Activated CD4-positive, CD25-positive, alpha-beta regulatory T cell treated with anti-CD3 and anti-CD28 coated beads, Interleukin-2, amount 50 U/mL, for 24 hours (primary cell): ENCODE data around the gene RNF182.
"Not testable (repeated sequence)": the region's sequence is repeated elsewhere in the genome, so short reads cannot be mapped to it uniquely, and the experiment has no call there.

Source experiments
- ATAC-seq, 2 donors: fragments of 150-1000 bp; cut with Tn5 transposase; one replicate each; pipeline ENCODE4 v1.10.0; 2021; ENCODE audit warnings: mild to moderate bottlenecking in 1 of 2, moderate library complexity in 1 of 2

Gene RNF182

GRCh38 chr6:13972602-13973001 is 47.9 kb downstream of the RNF182 start:
- ATAC-seq, result not testable (repeated sequence)

GRCh38 chr6:13973422-13973821 is 48.7 kb downstream of the RNF182 start:
- not testable (repeated sequence) for ATAC-seq

GRCh38 chr6:13978102-13978640 is 53.4 kb downstream of the RNF182 start:
- no peak for ATAC-seq

- ATAC-seq, result no peak
These were observed 54.0 kb downstream of the RNF182 start for GRCh38 chr6:13978787-13979186.

GRCh38 chr6:13979284-13980171 is 54.8 kb downstream of the RNF182 start:
- no peak for ATAC-seq

- ATAC-seq, result no peak
These were observed 55.8 kb downstream of the RNF182 start for GRCh38 chr6:13980534-13980933.

GRCh38 chr6:13985663-13986325 is 61.0 kb downstream of the RNF182 start:
- no peak for ATAC-seq

- ATAC-seq, result no peak
These were observed 62.1 kb downstream of the RNF182 start for GRCh38 chr6:13986700-13987399.

- ATAC-seq, result no peak
These were observed 62.7 kb downstream of the RNF182 start for GRCh38 chr6:13987400-13987865.

GRCh38 chr6:13988049-13988738 is 63.4 kb downstream of the RNF182 start:
- ATAC-seq, result no peak

GRCh38 chr6:13988908-13989307 is 64.2 kb downstream of the RNF182 start:
- no peak for ATAC-seq

- ATAC-seq, result no peak
These were observed 64.9 kb downstream of the RNF182 start for GRCh38 chr6:13989496-13990144.

GRCh38 chr6:13990796-13991195 is 66.0 kb downstream of the RNF182 start:
- ATAC-seq, result no peak

GRCh38 chr6:13991393-13991792 is 66.6 kb downstream of the RNF182 start:
- no peak for ATAC-seq

- no peak for ATAC-seq
These were observed 67.8 kb downstream of the RNF182 start for GRCh38 chr6:13992417-13993055.

- ATAC-seq, result no peak
These were observed 68.7 kb downstream of the RNF182 start for GRCh38 chr6:13993416-13993815.

- ATAC-seq, result no peak
These were observed 73.6 kb downstream of the RNF182 start for GRCh38 chr6:13998356-13998755.

GRCh38 chr6:14000901-14001300 is 76.1 kb downstream of the RNF182 start:
- no peak for ATAC-seq

GRCh38 chr6:14001329-14002012 is 76.7 kb downstream of the RNF182 start:
- no peak for ATAC-seq

- no peak for ATAC-seq
These were observed 77.6 kb downstream of the RNF182 start for GRCh38 chr6:14002176-14002947.
